UCSD-AML1 (cell line): ENCODE data around the gene NCKAP5.

Source experiments
- DNase-seq: peaks from one replicate; lab custom pipeline; 2025; ENCODE audit not compliant: unreplicated experiment; lab: John Stamatoyannopoulos, UW

The NCKAP5 gene

GRCh38 chr2:133574620-133575019 is 6.4 kb upstream of the NCKAP5 start:
- no peak for DNase-seq

GRCh38 chr2:133574186-133574585 is 5.9 kb upstream of the NCKAP5 start:
- DNase-seq, result no peak

- DNase-seq, result no peak
Observed at GRCh38 chr2:133573491-133574162, 5.4 kb upstream of the NCKAP5 start.

GRCh38 chr2:133571249-133571648 is 3.0 kb upstream of the NCKAP5 start:
- DNase-seq, result no peak

GRCh38 chr2:133570542-133570941 is 2.3 kb upstream of the NCKAP5 start:
- no peak for DNase-seq

GRCh38 chr2:133569286-133569830 is 1.1 kb upstream of the NCKAP5 start:
- DNase-seq, result no peak

GRCh38 chr2:133568598-133568997 is 335 bp upstream of the NCKAP5 start:
- no peak for DNase-seq

GRCh38 chr2:133562558-133562957 is 5.7 kb downstream of the NCKAP5 start:
- DNase-seq, result no peak

- no peak for DNase-seq
Observed at GRCh38 chr2:133561045-133561852, 7.0 kb downstream of the NCKAP5 start.

GRCh38 chr2:133557614-133558013 is 10.6 kb downstream of the NCKAP5 start:
- no peak for DNase-seq

GRCh38 chr2:133553838-133554408 is 14.3 kb downstream of the NCKAP5 start:
- no peak for DNase-seq

- DNase-seq, result no peak
Observed at GRCh38 chr2:133553251-133553650, 15.0 kb downstream of the NCKAP5 start.

GRCh38 chr2:133552821-133553220 is 15.4 kb downstream of the NCKAP5 start:
- no peak for DNase-seq

GRCh38 chr2:133541797-133542196 is 26.5 kb downstream of the NCKAP5 start:
- no peak for DNase-seq

- DNase-seq, result no peak
Observed at GRCh38 chr2:133541376-133541775, 26.9 kb downstream of the NCKAP5 start.

- DNase-seq, result no peak
Observed at GRCh38 chr2:133532919-133533318, 35.3 kb downstream of the NCKAP5 start.

- no peak for DNase-seq
Observed at GRCh38 chr2:133531382-133531781, 36.9 kb downstream of the NCKAP5 start.

GRCh38 chr2:133530645-133531044 is 37.6 kb downstream of the NCKAP5 start:
- no peak for DNase-seq

GRCh38 chr2:133526530-133527300 is 41.5 kb downstream of the NCKAP5 start:
- DNase-seq, result no peak

- no peak for DNase-seq
Observed at GRCh38 chr2:133525613-133526529, 42.4 kb downstream of the NCKAP5 start.
